Prostate gland (tissue), 2 donors: ENCODE data around the gene KIF2A.

Experiments
- CTCF ChIP-seq, 4 experiments: fragments of 200-600 bp in 2 of 4; fragments of 450-650 bp in 2 of 4; sonication (generic) in 2 of 4; IDR thresholded peaks; 1 replicate in 3 of 4; 2 replicates in 1 of 4; pipeline ENCODE4 v1.5.1; 2016 to 2019; ENCODE audit warnings: antibody characterized with exemption in 4 of 4, mild to moderate bottlenecking in 2 of 4, moderate library complexity in 2 of 4
- POLR2A ChIP-seq: fragments of 450-650 bp; IDR thresholded peaks from one replicate; pipeline ENCODE4 v1.6.1; 2016; ENCODE audit warnings: antibody characterized with exemption, mild to moderate bottlenecking
- POLR2AphosphoS5 ChIP-seq: sonication (generic); formaldehyde crosslinking; IDR thresholded peaks from one replicate; pipeline ENCODE4 v1.6.1; 2017; ENCODE audit warnings: antibody characterized with exemption

DNA sequence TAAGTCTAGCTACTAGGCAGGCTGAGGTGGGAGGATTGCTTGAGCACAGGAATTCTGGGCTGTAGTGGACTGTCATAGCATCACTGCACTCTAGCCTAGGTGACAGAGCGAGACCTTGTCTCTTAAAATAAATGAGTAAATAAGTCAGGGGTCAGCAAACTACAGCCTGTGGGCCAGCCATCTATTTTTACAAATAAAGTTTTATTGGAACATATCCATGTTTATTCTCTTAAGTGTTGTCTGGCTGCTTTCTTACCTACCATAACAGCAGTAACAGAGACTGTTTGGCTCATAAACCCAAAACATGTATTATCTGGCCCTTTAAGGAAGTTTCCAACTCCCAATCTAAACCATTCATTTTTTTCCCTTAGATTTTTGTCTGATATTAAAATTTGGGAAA, 68.1 kb downstream of the KIF2A start:
- TF ChIP-seq CTCF (IDR thresholded peaks at IDR 0.05) (no peak), POLR2AphosphoS5 (no peak), POLR2A (no peak)
